ENCODE data around the gene HK1. TPM values are rescaled to one million over a fixed set of nuclear protein-coding genes. Genes with fewer than 3 reads are reported as not detected.

HK1 gene
- total RNA-seq, 1 experiment from 2014 or later: 98.8 TPM

DNA sequence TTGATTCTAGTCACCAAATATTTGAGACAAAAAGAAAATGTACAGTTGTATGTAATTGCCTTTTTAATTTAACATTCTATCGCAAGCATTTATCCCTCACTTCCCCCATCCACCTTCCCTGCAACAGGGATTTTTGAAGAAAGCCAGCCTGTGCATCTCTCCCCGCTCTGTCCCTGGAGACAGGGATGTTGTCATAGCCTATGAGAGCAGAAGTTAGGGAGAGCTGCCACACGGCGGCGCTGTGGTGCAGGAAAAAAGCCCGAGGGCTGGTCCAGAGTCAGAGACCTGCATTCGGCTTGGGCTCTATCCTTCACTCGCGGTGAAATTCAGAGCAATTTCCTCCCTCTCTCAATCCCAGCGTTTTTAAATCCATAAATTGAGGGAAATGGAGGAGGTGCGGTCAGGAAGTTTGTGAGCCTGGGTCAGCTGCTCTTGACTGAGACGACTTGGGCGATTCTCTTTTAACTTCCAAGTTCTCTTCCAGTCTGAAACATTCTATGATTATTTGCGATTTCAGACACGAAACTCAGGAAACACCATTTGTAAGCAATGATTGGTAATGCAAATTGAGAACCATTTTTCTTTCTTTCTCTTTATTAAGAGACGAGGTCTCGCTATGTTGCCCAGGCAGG lies 40.7 kb upstream of the HK1 start:
- H3K14ac ChIP-seq (ENCODE audit: insufficient read depth, low read length): no peak overlapping the region

More for the DNA sequence above, 40.7 kb upstream of the HK1 start:
- H2BK5ac ChIP-seq (ENCODE audit: insufficient read length, low read length): no peak overlapping the region
- no peak overlapping the region for H3K18ac ChIP-seq (ENCODE audit: insufficient read length, low read depth, low read length)
- Mint-ChIP-seq H3K4me1 (peaks cover 21 to 22% of the 10 kb centered on the region in 2 experiments), H3K27me3 (ENCODE audit: low read depth) (peaks cover 6% of the 10 kb centered on the region), H3K27ac (no peak overlapping the region), H3K4me3 (no peak overlapping the region), H3K9me3 (no peaks in the 10 kb centered on the region), H3K36me3 (ENCODE audit: insufficient read depth in 1 of 3, low read depth in 3 of 3) (no peaks in the 10 kb centered on the region)
- H4K8ac ChIP-seq (replicated peaks; ENCODE audit: insufficient read length, low read depth, low read length): no peak overlapping the region
- H3K23me2 ChIP-seq (ENCODE audit: insufficient read length, low read depth, low read length, poor library complexity, severe bottlenecking): no peaks in the 10 kb centered on the region
- peaks cover 2% of the 10 kb centered on the region; the same call in 1 of the 2 replicates for H3K4me1 ChIP-seq (ENCODE audit: insufficient read depth, low read length)
- no peak overlapping the region for H3K9ac ChIP-seq (ENCODE audit: extremely low read depth, insufficient read length, low read length)
- H2BK15ac ChIP-seq (ENCODE audit: low read depth, low read length): no peak overlapping the region
- no peak overlapping the region for H3T11ph ChIP-seq (ENCODE audit: low read length)
- H4K20me1 ChIP-seq (ENCODE audit: control insufficient read depth, insufficient read depth, insufficient read length): no peaks in the 10 kb centered on the region
- H3K79me2 ChIP-seq (ENCODE audit: insufficient read depth, low read length): no peaks in the 10 kb centered on the region
- no CpG with 5 or more reads among the region's 17 CpGs for WGBS (ENCODE audit: extremely low coverage, insufficient read length, low lambda C conversion rate)
- no peaks in the 10 kb centered on the region for H3K79me1 ChIP-seq (ENCODE audit: insufficient read depth, low read depth, low read length, poor library complexity, severe bottlenecking)
- no peak overlapping the region for H3K56ac ChIP-seq (ENCODE audit: insufficient read length, low read depth, low read length)
- no peak overlapping the region for H3K4ac ChIP-seq (ENCODE audit: low read depth, low read length)
- peak overlapping the region; percentile 97 for H2AFZ ChIP-seq (ENCODE audit: low read length)
- no peak overlapping the region for H2BK12ac ChIP-seq (ENCODE audit: insufficient read length, low read depth, low read length)
- no peaks in the 10 kb centered on the region for H3K9me3 ChIP-seq (ENCODE audit: control insufficient read depth, low read depth, low read length)
- H3K23ac ChIP-seq (ENCODE audit: insufficient read length, low read depth, low read length): no peak overlapping the region
- TF ChIP-seq, protein P1, sequence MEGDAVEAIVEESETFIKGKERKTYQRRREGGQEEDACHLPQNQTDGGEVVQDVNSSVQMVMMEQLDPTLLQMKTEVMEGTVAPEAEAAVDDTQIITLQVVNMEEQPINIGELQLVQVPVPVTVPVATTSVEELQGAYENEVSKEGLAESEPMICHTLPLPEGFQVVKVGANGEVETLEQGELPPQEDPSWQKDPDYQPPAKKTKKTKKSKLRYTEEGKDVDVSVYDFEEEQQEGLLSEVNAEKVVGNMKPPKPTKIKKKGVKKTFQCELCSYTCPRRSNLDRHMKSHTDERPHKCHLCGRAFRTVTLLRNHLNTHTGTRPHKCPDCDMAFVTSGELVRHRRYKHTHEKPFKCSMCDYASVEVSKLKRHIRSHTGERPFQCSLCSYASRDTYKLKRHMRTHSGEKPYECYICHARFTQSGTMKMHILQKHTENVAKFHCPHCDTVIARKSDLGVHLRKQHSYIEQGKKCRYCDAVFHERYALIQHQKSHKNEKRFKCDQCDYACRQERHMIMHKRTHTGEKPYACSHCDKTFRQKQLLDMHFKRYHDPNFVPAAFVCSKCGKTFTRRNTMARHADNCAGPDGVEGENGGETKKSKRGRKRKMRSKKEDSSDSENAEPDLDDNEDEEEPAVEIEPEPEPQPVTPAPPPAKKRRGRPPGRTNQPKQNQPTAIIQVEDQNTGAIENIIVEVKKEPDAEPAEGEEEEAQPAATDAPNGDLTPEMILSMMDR (conservative IDR thresholded peaks at IDR 0.05): peak; percentile 97
- no peak overlapping the region for H2BK20ac ChIP-seq (ENCODE audit: low read depth, low read length, poor library complexity, severe bottlenecking)
- H2BK120ac ChIP-seq (ENCODE audit: low read depth, low read length, poor library complexity, severe bottlenecking): no peak overlapping the region
- H2AK5ac ChIP-seq (ENCODE audit: insufficient read length, low read length): no peak overlapping the region
- no peak overlapping the region for H4K91ac ChIP-seq (ENCODE audit: insufficient read length, low read depth, low read length)
- H4K5ac ChIP-seq (ENCODE audit: insufficient read length, low read depth, low read length): no peak overlapping the region
- no peak overlapping the region for H3K4me2 ChIP-seq (ENCODE audit: insufficient read depth, insufficient read length, low read length)
- DNase-seq: peak; percentile 87
- H3K27me3 ChIP-seq (ENCODE audit: insufficient read depth, low read length): no peaks in the 10 kb centered on the region; the same call in 1 of the 2 replicates
- H3K27ac ChIP-seq (ENCODE audit: insufficient read length, low read depth, low read length): no peak overlapping the region

All from H9 (cell line).